DMS114 treated with DMSO at 0.1 percent for 48 hours (cell line): ENCODE data around the gene AKAP8L.
"Not testable (repeated sequence)": the region's sequence is repeated elsewhere in the genome, so short reads cannot be mapped to it uniquely, and the experiment has no call there.

Source experiments
- DNase-seq: peaks from one replicate; lab custom pipeline; 2025; ENCODE audit not compliant: unreplicated experiment; lab: John Stamatoyannopoulos, UW

Gene AKAP8L

DNA sequence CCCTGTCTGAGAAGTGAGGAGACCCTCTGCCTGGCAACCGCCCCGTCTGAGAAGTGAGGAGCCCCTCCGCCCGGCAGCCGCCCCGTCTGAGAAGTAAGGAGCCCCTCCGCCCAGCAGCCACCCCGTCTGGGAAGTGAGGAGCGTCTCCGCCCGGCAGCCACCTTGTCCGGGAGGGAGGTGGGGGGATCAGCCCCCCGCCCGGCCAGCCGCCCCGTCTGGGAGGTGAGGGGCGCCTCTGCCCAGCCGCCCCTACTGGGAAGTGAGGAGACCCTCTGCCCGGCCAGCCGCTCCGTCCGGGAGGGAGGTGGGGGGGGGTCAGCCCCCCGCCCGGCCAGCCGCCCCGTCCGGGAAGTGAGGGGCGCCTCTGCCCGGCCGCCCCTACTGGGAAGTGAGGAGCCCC lies 55.7 kb downstream of the AKAP8L start:
- not testable (repeated sequence) for DNase-seq

DNA sequence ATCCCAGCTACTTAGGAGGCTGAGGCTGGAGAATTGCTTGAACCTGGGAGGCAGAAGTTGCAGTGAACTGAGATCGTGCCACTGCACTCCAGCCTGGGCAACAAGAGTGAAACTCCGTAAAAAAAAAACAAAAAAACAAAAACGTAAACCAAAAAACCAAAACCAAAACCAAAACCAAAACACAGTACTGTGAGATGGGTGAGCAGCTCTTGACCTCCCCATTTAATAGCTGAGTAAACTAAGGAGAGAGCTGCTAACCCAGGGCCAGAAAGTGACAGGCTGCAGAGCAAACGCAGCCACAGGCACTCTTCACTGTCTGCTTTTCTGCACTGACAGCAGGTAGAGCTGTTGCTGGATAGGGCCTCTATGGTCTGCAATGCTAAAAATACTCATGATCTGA lies 58.8 kb downstream of the AKAP8L start:
- not testable (repeated sequence) for DNase-seq

DNA sequence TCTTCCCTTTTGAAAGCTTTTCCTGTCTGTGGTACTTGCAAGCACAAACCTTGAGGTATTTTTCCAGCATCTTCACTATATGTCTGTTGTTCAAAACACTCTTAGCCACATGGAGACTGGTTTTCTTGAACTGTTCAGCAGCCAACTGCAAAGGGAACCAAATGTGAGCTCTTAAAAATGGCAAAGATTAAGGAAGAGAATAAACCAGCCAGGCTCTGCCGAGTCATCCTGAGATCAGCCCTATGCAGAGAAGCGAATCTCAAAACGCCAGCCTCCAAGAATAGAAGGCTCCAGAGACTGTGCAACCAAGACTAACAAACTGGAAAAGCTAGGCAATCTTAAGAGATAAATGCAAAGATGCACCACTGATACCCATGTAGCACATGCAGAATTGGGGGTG lies 59.9 kb downstream of the AKAP8L start:
- no peak for DNase-seq

DNA sequence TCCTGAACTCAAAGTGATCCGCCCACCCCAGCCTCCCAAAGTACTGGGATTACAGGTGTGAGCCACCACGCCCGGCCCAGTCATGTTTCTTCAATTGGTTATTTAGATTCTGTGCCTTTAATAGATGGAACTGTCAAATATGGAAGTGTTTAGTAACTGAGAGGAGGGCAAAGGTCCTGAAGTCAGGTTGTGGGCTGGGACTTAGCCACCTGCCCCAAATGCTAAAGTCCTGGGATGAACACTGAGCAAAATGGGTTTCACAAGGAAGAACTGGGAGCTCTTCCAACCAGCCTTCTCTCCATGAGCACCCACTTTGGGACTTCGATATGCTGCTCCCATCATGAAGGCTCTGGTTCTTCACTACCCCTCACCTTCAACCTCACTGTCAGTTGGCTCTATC lies 60.9 kb downstream of the AKAP8L start:
- no peak for DNase-seq

DNA sequence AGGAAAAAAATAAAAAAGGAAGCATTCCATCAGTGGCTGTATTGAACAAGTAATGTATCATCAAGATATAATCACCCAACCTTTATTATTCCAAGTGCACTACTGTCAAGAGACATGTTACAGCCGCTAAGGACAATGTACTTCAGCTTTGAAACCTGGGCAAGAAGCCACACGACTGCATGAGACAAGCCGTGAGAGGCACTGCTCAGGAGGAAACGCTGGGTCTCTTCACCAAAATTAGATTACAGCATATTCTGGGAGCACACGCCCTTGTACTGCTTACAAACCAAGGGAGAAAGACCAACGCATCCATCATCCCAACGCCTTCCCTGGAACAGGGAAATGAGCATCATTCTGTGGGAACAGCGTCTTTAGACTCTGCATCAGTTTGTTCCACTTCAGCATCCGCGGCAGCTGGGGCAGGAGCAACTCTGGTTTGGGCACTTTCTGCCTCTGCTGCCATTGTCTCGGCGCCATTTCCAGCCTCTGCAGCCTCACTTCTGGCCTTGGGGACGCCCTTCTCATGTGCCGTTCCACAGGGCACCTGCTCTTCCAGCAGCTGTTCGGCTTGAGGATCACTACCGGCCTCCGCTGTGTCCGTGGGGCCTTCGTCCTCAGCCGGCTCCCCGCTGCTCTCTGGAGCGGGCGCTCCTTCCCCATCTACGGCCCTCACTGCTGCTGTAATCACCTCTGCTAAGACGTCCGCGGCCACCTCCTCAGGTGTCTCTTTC lies 64.1 kb downstream of the AKAP8L start:
- DNase-seq: no peak

DNA sequence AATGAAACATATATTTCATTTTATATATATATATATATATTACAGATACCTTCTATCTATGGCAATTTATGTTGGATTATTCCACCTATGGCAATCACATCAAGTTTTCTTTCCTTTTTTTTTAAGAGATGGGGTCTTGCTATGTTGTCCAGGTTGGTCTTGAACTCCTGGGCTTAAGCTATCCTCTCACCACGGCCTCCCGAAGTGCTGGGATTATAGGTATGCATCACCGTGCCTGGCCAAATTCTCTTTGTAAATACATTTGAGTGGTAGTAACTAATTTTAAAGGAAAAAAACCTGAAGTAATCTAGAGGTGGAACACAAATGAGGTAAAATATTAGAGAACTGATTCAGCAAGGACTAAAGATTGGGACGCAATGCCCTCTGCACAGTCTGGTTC lies 64.9 kb downstream of the AKAP8L start:
- no peak for DNase-seq

DNA sequence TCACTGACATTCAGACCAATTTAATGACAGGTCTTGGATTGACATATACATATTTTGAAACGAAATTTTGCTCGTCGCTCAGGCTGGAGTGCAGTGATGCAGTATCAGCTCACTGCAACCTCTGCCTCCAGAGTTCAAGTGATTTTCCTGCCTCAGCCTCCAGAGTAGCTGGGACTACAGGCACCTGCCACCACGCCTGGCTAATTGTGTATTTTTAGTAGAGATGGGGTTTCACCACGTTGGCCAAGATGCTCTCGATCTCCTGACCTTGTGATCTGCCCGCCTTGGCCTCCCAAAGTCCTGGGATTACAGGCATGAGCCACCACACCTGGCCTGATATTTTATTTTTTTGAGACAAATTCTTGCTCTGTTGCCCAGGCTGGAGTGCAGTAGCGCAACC lies 66.3 kb downstream of the AKAP8L start:
- not testable (repeated sequence) for DNase-seq

DNA sequence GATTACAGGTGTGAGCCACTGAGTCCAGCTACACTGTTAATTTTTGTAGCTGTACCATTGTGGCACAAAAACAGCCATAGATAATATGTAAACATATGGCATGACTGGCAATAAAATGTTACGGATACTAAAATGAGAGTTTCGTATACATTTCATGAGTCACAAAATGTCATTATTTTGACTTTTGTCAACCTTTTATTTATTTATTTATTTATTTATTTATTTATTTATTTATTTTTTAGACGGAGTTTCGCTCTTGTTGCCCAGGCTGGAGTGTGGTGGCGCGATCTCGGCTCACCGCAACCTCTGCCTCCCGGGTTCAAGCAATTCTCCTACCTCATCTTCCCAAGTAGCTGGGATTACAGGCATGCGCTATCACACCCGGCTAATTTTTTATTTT lies 77.5 kb downstream of the AKAP8L start:
- not testable (repeated sequence) for DNase-seq

DNA sequence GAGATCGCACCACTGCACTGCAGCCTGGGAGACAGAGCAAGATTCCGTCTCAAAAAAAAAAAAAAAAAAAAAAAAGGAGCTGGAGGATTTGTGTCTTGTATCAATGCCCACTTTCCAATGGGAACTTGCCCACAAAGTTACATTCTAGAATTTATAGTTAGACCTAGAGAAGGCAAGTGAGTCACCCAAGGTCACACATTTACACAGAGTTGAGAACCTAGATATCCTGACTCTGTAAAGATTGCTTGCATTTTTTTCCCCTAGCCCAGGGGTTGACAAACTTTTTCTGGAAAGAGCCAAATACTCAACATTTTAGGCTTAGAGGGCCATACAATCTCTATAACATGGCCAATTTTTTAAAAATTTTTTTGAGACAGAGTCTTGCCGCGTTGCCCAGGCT lies 78.7 kb downstream of the AKAP8L start:
- no peak for DNase-seq

DNA sequence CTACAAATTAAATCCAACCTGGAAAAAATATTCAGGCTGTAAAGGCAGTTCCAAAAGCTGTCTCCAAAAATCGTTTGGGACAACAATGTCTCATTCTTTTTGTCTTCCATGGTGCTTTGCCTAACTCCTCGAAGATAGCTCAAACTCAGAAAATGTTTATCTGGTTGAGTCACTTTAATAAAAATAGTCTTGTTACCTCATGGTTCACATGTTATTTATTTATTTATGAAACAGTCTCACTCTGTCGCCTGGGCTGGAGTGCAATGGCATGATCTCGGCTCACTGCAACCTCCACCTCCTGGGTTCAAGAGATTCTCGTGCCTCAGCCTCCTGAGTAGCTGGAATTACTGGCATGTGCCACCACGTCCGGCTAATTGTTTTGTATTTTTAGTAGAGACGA lies 81.6 kb downstream of the AKAP8L start:
- no peak for DNase-seq

DNA sequence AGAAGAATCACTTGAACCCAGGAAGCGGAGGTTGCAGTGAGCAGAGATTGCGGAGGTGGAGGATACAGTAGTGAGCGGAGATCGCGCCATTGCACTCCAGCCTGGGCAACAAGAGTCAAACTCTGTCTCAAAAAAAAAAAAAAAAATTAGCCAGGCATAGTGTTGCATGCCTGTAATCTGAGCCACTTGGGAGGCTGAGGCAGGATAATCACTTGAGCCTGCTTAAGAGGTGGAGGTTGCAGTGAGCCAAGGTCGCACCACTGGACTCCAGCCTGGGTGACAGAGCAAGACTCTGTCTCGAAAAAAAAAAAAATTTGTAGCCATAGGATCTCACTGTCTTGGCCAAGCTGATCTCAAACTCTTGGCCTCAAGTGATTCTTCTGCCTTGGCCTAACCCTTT lies 82.8 kb downstream of the AKAP8L start:
- not testable (repeated sequence) for DNase-seq

DNA sequence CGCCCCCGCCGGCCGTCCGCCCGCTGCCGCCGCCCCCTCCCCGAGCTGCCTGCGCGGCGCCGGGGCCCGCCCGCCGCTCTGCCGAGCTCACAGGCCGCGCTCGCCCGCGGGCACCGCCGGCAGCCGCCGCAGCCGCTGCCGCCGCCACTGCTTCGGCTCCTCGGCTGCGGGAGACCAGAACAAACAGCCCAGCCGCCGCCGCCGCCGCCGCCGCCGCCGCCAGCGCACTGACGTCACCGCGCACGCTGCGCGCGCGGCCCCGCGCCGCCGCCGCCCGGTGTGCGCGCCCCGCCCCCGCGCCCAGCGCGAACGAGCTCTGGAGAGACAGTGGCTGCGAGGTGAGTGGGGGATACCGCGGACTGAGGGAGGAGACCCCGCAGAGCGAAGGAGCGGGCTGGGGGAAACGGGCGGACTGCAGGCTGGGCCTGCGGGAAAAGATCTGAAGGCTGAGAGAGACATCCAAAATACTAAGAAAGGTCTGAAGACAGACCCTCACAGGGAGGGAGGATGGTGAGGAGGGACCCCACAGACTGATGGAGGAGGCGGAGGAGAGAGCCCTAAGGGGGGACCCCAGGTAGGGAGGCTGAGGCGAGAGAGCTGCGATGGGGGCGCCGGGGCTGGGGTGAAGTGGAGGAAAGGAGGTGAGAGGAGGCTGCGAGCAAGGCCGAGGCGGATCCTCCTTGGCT lies 86.3 kb downstream of the AKAP8L start, which contains the start of gene BRD4:
TSS of gene BRD4 (minus strand) at position 229 of the 686 bp plus-strand sequence. CDS start 59,440 bp downstream, outside the sequence.
- no peak for DNase-seq

DNA sequence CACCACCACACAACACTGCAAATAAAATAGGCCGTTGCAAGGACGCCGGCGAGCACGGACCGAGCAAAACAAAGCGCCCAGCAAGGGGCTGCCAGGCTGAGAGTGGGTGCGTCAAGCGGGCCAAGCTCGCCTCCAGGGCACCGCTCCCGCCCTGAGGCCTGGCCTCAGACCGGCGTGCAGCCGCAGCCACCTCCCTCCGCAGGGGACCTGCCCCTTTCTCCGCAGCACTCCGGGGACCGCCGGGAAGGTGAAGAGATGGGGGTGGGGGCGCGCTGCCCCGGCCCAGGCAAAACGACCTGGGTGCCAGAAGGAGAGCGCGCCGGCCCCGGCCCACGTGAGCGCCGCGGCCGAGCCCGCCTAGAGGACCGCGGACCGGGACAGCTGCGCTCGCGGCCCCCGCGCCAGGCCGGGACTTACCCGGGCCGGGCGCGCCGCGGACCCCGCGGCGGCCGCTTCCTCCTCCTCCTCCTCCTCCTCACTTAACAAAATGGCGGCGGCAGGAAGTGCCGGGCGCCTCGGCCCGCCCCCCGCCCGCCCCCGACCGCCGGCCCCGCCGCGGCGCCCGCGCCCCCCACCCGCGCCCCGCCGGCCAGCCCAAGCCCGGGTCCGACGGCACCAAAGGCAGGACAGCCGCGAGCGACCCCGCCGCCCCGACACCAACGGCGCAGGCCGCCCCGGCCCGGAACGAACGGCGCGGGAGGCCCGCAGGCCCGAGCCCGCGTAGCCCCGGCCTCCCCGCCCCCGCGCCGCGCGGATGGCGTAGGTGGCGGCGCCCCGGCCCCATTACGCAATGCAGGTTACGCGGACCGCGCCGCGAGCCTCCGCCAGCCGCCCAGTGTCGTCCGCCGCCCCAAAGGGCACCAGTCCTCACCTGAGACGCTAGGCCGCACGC lies 87.1 kb downstream of the AKAP8L start:
- no peak for DNase-seq

DNA sequence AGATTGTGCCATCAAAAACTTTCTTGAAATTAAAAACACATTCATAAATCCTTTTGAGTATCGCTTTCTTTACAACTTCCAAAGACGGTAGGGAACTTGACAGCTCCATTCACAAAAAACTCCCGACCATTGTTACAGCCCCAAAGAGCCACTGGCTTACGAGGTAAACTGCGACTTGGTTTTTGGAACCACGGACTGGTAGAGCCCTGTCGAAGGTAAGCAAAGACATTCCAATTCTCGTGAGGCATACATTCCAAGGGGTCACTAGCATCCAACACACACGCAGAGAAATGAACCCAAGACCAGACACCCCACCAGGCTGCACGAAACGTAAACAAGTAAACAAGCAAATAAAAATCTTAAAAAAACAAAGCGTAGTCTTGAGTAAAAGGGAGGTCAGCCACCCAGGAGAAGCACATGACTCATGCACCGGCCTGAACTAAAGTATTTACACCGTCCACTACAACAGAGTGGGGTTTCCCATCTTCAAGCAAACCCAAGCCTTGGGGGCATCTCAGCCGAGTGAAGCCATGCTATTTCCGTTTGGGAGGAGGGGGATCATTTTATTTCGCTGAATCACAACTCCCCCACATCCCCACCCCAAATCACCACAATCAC lies 87.9 kb downstream of the AKAP8L start:
- no peak for DNase-seq
